GM23248 (cell line): ENCODE measurements around the gene HBM. TPM values are rescaled to one million over a fixed set of nuclear protein-coding genes. Genes with fewer than 3 reads are reported as not detected.

Experiments used
- DNase-seq: peaks from one replicate; pipeline ENCODE4 v3.0.0-alpha.2; 2015
- H2AFZ ChIP-seq: fragments of 200-600 bp; sonication (generic); 2 replicates; pipeline ENCODE4 v1.6.1; 2016; ENCODE audit warnings: antibody characterized with exemption
- H3F3A ChIP-seq: fragments of 200-600 bp; sonication (generic); 2 replicates; pipeline ENCODE4 v1.6.1; 2016; ENCODE audit warnings: mild to moderate bottlenecking, antibody characterized with exemption, mixed run types; ENCODE audit not compliant: insufficient read depth
- H3K27ac ChIP-seq: fragments of 200-600 bp; sonication (generic); 2 replicates; pipeline ENCODE4 v1.5.1; 2016; ENCODE audit warnings: mild to moderate bottlenecking
- H3K27me3 ChIP-seq: fragments of 200-600 bp; sonication (generic); replicated peaks from 2 replicates; pipeline ENCODE4 v1.6.1; 2016; ENCODE audit warnings: mild to moderate bottlenecking; ENCODE audit not compliant: insufficient read depth
- H3K36me3 ChIP-seq: fragments of 200-600 bp; sonication (generic); 2 replicates; pipeline ENCODE4 v1.6.1; 2016; ENCODE audit warnings: low read depth, mild to moderate bottlenecking
- H3K4me1 ChIP-seq: fragments of 200-600 bp; sonication (generic); 2 replicates; pipeline ENCODE4 v1.6.1; 2016; ENCODE audit warnings: mild to moderate bottlenecking; ENCODE audit not compliant: insufficient read depth
- H3K4me2 ChIP-seq: fragments of 200-600 bp; sonication (generic); one replicate; pipeline ENCODE4 v1.6.1; 2016; ENCODE audit warnings: mild to moderate bottlenecking; ENCODE audit not compliant: unreplicated experiment
- H3K4me3 ChIP-seq: fragments of 200-600 bp; sonication (generic); 2 replicates; pipeline ENCODE4 v1.5.1; 2016; ENCODE audit warnings: mild to moderate bottlenecking
- H3K79me2 ChIP-seq: fragments of 200-600 bp; sonication (generic); 2 replicates; pipeline ENCODE4 v1.6.1; 2016; ENCODE audit warnings: mild to moderate bottlenecking; ENCODE audit not compliant: insufficient read depth
- H3K9ac ChIP-seq: fragments of 200-600 bp; sonication (generic); 2 replicates; pipeline ENCODE4 v1.6.1; 2016; ENCODE audit warnings: mild to moderate bottlenecking
- H3K9me2 ChIP-seq: fragments of 200-600 bp; sonication (generic); 2 replicates; pipeline ENCODE4 v1.6.1; 2016; ENCODE audit warnings: mixed run types, mild to moderate bottlenecking, moderate library complexity; ENCODE audit not compliant: insufficient read depth
- H3K9me3 ChIP-seq: fragments of 200-600 bp; sonication (generic); one replicate; pipeline ENCODE4 v1.6.1; 2017; ENCODE audit warnings: low read depth
- H4K20me1 ChIP-seq: fragments of 200-600 bp; sonication (generic); 2 replicates; pipeline ENCODE4 v1.6.0; 2016; ENCODE audit not compliant: insufficient read depth
- EZH2 ChIP-seq: fragments of 200-600 bp; sonication (generic); IDR thresholded peaks from 2 replicates; pipeline ENCODE4 v1.6.1; 2018; ENCODE audit warnings: antibody characterized with exemption, mild to moderate bottlenecking; ENCODE audit not compliant: insufficient read depth, poor library complexity, severe bottlenecking
- EZH2phosphoT487 ChIP-seq: fragments of 200-600 bp; sonication (generic); IDR thresholded peaks from 2 replicates; pipeline ENCODE4 v1.6.1; 2018; ENCODE audit warnings: antibody characterized with exemption, moderate library complexity, mild to moderate bottlenecking, low read depth; ENCODE audit not compliant: insufficient read depth
- WGBS, 2 experiments: methylation state at CpG; one replicate each; pipeline ENCODE4 v1.1.6; 2015 to 2017; ENCODE audit warnings: low lambda C conversion rate in 2 of 2, low coverage in 1 of 2; ENCODE audit errors: missing lambda C conversion rate in 2 of 2; 5-methylcytosine and 5-hydroxymethylcytosine counted together
- in situ Hi-C: fragments of 300-500 bp; cut with MboI; formaldehyde crosslinking; loops from 2 replicates; pipeline ENCODE4 v1.15.0; 2020
- polyA plus RNA-seq: library from polyadenylated mRNA; unstranded; fragments of >200 nt; fragmentation: Nextera tagmentation; extraction: Ambion mirVana; gene quantifications from 2 replicates; pipeline ENCODE4 v1.2.1, GENCODE V29; 2016
- total RNA-seq: library from RNA; depleted of rRNA; stranded (reverse); fragments of >200 nt; shearing (Covaris generic); gene quantifications from 2 replicates; pipeline ENCODE4 v1.2.3, GENCODE V29; 2014

The HBM gene
- total and polyA plus RNA-seq, 2 experiments from 2014 or later, result not detected

DNA sequence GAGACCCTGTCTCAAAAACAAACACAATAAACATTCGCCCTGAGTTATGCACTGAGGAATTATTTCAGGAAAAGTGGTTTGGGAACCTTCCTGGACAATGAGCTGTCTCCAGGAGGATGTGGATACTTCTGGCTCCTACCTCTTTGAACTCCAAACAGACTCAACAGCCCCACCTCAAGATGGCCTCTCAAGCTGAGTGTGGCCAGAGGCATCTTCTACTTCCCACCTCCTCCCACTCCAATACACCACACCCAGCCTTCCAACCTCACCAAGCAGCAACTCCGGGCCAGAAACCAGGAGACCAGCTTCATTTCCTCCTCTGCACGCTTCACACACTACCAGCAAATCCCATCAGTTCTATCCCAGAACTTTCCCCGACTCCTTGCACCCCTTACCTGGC is 26.1 kb downstream of the HBM start:
- peaks cover 17% of the 10 kb centered on the region for H3K79me2 ChIP-seq
- H3F3A ChIP-seq, result no peaks in the 10 kb centered on the region
- TF ChIP-seq EZH2, result no peak
- no peak for TF ChIP-seq EZH2phosphoT487
- H3K4me1 ChIP-seq, result peaks cover 4% of the 10 kb centered on the region; the same call in 1 of the 2 replicates
- in situ Hi-C loops, result no loop called here
- no peak overlapping the region for H3K4me3 ChIP-seq
- no peak overlapping the region for H2AFZ ChIP-seq
- H3K27ac ChIP-seq, result no peak overlapping the region
- 86 to 87% methylated on average over 4 of the region's 4 CpGs for WGBS, 2 experiments
- H3K36me3 ChIP-seq, result peaks cover 45% of the 10 kb centered on the region
- H3K4me2 ChIP-seq, result no peak overlapping the region
- H3K9me3 ChIP-seq, result no peaks in the 10 kb centered on the region
- peak; percentile 34 for DNase-seq
- 0 out of 2 replicates have a peak overlapping the region, but pooled peaks have one; percentile 7 for H3K9ac ChIP-seq
- no peaks in the 10 kb centered on the region for H3K27me3 ChIP-seq
- H3K9me2 ChIP-seq, result no peaks in the 10 kb centered on the region
- no peaks in the 10 kb centered on the region for H4K20me1 ChIP-seq

DNA sequence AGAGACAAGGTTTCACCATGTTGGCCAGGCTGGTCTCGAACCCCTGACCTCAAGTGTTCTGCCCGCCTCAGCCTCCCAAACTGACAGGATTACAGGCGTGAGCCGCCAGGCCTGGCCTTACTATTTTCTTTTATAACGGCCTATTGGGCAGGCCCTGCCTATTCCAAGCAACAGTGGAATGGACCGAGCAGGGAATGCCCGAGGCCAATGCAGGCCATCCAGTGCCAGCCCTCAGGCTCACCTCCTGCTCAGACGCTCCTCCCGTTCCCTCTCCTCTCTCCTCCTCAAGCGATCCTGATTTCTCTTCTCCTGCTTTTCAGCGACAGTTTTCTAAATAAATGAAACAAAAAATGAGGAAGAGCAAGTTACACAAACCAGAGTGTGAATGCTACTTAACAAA is 26.9 kb downstream of the HBM start:
- H3K4me3 ChIP-seq, result no peak overlapping the region
- in situ Hi-C loops, result no loop called here
- TF ChIP-seq EZH2phosphoT487, result no peak
- TF ChIP-seq EZH2, result no peak
- peaks cover 25% of the 10 kb centered on the region for H3K79me2 ChIP-seq
- WGBS, 2 experiments, result 94% methylated on average over 11 of the region's 11 CpGs
- no peaks in the 10 kb centered on the region for H4K20me1 ChIP-seq
- H3K27ac ChIP-seq, result no peak overlapping the region
- no peaks in the 10 kb centered on the region for H3K9me3 ChIP-seq
- peaks cover 4% of the 10 kb centered on the region; the same call in 1 of the 2 replicates for H3K4me1 ChIP-seq
- no peak overlapping the region for H3K9ac ChIP-seq
- no peak overlapping the region for H2AFZ ChIP-seq
- H3F3A ChIP-seq, result no peaks in the 10 kb centered on the region
- no peak overlapping the region for H3K4me2 ChIP-seq
- peaks cover 48% of the 10 kb centered on the region for H3K36me3 ChIP-seq
- no peak for DNase-seq
- H3K9me2 ChIP-seq, result no peaks in the 10 kb centered on the region
- H3K27me3 ChIP-seq, result no peaks in the 10 kb centered on the region

DNA sequence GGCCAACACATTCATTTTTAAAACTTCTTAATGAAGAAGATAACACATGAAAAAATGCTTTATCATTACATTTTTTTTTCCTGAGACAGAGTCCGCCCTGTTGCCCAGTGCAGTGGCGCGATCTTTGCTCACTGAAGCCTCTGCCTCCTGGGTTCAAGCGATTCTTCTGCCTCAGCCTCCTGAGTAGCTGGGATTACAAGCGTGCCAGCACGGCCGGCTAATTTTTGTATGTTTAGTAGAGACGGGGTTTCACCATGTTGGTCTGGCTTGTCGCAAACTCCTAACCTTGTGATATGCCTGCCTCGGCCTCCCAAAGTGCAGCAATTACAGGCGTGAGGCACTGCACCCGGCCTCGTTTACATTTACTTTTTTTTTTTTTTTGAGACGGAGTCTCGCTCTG is 27.7 kb downstream of the HBM start:
- H4K20me1 ChIP-seq, result no peaks in the 10 kb centered on the region
- H3K9ac ChIP-seq, result no peak overlapping the region
- no peak overlapping the region for H3K4me3 ChIP-seq
- H3K4me2 ChIP-seq, result no peak overlapping the region
- peaks cover 49% of the 10 kb centered on the region for H3K36me3 ChIP-seq
- no peak overlapping the region for H2AFZ ChIP-seq
- in situ Hi-C loops, result no loop called here
- no peaks in the 10 kb centered on the region for H3K9me2 ChIP-seq
- peaks cover 28% of the 10 kb centered on the region for H3K79me2 ChIP-seq
- peaks cover 4% of the 10 kb centered on the region; the same call in 1 of the 2 replicates for H3K4me1 ChIP-seq
- no peak overlapping the region for H3K27ac ChIP-seq
- no peaks in the 10 kb centered on the region for H3K9me3 ChIP-seq
- TF ChIP-seq EZH2 (no peak), EZH2phosphoT487 (no peak)
- no peak for DNase-seq
- WGBS, 2 experiments, result 93 to 95% methylated on average over 15 of the region's 15 CpGs
- H3F3A ChIP-seq, result no peaks in the 10 kb centered on the region
- no peaks in the 10 kb centered on the region for H3K27me3 ChIP-seq

GRCh38 chr16:194516-194915 is 28.7 kb downstream of the HBM start:
- H3K79me2 ChIP-seq, result peaks cover 39% of the 10 kb centered on the region
- peaks cover 60% of the 10 kb centered on the region for H3K36me3 ChIP-seq

DNA sequence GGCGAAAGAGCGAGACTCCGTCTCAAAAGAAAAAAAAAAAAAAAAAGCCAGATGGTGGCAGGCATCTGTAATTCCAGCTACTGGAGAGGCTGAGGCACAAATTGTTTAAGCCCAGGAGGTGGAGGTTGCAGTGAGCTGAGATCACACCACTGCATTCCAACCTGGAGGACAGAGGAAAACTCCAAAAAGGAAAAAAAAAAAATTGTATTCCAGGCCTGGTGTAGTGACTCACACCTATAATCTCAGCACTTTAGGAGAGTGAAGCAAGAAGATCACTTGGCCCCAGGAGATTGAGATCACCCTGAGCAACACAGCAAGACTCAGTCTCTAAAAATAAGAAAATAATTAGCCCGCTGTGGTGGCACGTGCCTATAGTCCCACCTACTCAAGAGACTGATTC is 34.6 kb downstream of the HBM start:
- Histone ChIP-seq H3K9me3 (no peaks in the 10 kb centered on the region), H3K9ac (peak overlapping the region; percentile 51), H3K27me3 (no peaks in the 10 kb centered on the region), H3K27ac (peak overlapping the region; percentile 89), H2AFZ (no peak overlapping the region), H3K4me1 (peaks cover 4% of the 10 kb centered on the region), H3F3A (peaks cover 38% of the 10 kb centered on the region), H4K20me1 (no peaks in the 10 kb centered on the region), H3K36me3 (peaks cover 59% of the 10 kb centered on the region), H3K79me2 (peaks cover 67% of the 10 kb centered on the region), H3K4me3 (no peak overlapping the region), H3K4me2 (no peak overlapping the region), H3K9me2 (no peaks in the 10 kb centered on the region)
- no peak for TF ChIP-seq EZH2
- 44 to 66% methylated on average over 3 to 5 of the region's 5 CpGs for WGBS, 2 experiments
- peak; percentile 91 for DNase-seq
- in situ Hi-C loops, result no loop called here

More at GRCh38 chr16:194516-194915, 28.7 kb downstream of the HBM start:
- Histone ChIP-seq H2AFZ (no peak overlapping the region), H4K20me1 (no peaks in the 10 kb centered on the region), H3K9ac (no peak overlapping the region), H3K27ac (no peak overlapping the region), H3K9me2 (no peaks in the 10 kb centered on the region), H3K4me2 (no peak overlapping the region), H3K4me3 (no peak overlapping the region), H3K9me3 (no peaks in the 10 kb centered on the region), H3K4me1 (peaks cover 4% of the 10 kb centered on the region; the same call in 1 of the 2 replicates), H3K27me3 (no peaks in the 10 kb centered on the region), H3F3A (0 out of 2 replicates have a peak, but pooled peaks cover 4% of the 10 kb centered on the region)
- WGBS, 2 experiments, result 94 to 96% methylated on average over 6 of the region's 6 CpGs
- no peak for DNase-seq
- in situ Hi-C loops, result no loop called here
- TF ChIP-seq EZH2phosphoT487, result no peak
- no peak for TF ChIP-seq EZH2
